Neural cell (in vitro differentiated cells): Measurements from ENCODE around the gene GBX2. TPM values are rescaled to one million over a fixed set of nuclear protein-coding genes. Genes with fewer than 3 reads are reported as not detected.

Experiments used
- H2AFZ ChIP-seq: fragments of 200-600, 300-800 bp; sonication (generic), shearing (Covaris generic); 2 replicates; pipeline ENCODE4 v1.6.0; 2014; ENCODE audit warnings: low read depth, mild to moderate bottlenecking, antibody characterized with exemption, low read length, moderate library complexity
- H3F3A ChIP-seq: fragments of 200-600 bp; shearing (Covaris generic); 2 replicates; pipeline ENCODE4 v1.6.1; 2016; ENCODE audit warnings: mild to moderate bottlenecking, moderate library complexity, mixed read lengths, antibody characterized with exemption, low read length; ENCODE audit not compliant: insufficient read depth, poor library complexity, severe bottlenecking
- H3K27ac ChIP-seq: fragments of 200-600, 300-800 bp; sonication (generic), shearing (Covaris generic); 2 replicates; pipeline ENCODE4 v1.5.1; 2014; ENCODE audit warnings: mild to moderate bottlenecking, low read length, moderate library complexity
- H3K27me3 ChIP-seq: fragments of 300-800, 200-600 bp; sonication (generic), shearing (Covaris generic); 2 replicates; pipeline ENCODE4 v1.6.0; 2014; ENCODE audit warnings: mild to moderate bottlenecking, low read depth, low read length, moderate library complexity; ENCODE audit not compliant: insufficient read depth
- H3K36me3 ChIP-seq: fragments of 300-800, 200-600 bp; sonication (generic), shearing (Covaris generic); 2 replicates; pipeline ENCODE4 v1.5.1; 2014; ENCODE audit warnings: mild to moderate bottlenecking, antibody characterized with exemption, low read length, moderate library complexity; ENCODE audit not compliant: insufficient read depth
- H3K4me2 ChIP-seq: fragments of 300-800, 200-600 bp; sonication (generic), shearing (Covaris generic); 2 replicates; pipeline ENCODE4 v1.6.0; 2014; ENCODE audit warnings: mild to moderate bottlenecking, low read length
- H3K4me3 ChIP-seq: fragments of 300-800, 200-600 bp; sonication (generic), shearing (Covaris generic); 2 replicates; pipeline ENCODE4 v1.5.1; 2014; ENCODE audit warnings: mild to moderate bottlenecking, low read length, moderate library complexity
- H3K79me2 ChIP-seq: fragments of 200-600 bp; shearing (Covaris generic); replicated peaks from 2 replicates; pipeline ENCODE4 v1.6.0; 2014; ENCODE audit warnings: mild to moderate bottlenecking, low read length, moderate library complexity; ENCODE audit not compliant: insufficient read depth
- H3K9ac ChIP-seq: fragments of 300-800, 200-600 bp; sonication (generic), shearing (Covaris generic); 2 replicates; pipeline ENCODE4 v1.6.1; 2016; ENCODE audit warnings: mild to moderate bottlenecking, low read length, mixed read lengths
- H3K9me2 ChIP-seq: fragments of 200-600 bp; shearing (Covaris generic); 2 replicates; pipeline ENCODE4 v1.6.1; 2016; ENCODE audit warnings: mild to moderate bottlenecking, low read length, mixed read lengths; ENCODE audit not compliant: insufficient read depth
- H3K9me3 ChIP-seq: fragments of 200-600, 300-800 bp; sonication (generic), shearing (Covaris generic); 2 replicates; pipeline ENCODE4 v1.6.1; 2016; ENCODE audit warnings: mild to moderate bottlenecking, mixed run types, low read length, moderate library complexity, mixed read lengths
- H4K20me1 ChIP-seq: fragments of 200-600 bp; shearing (Covaris generic); 2 replicates; pipeline ENCODE4 v1.6.1; 2016; ENCODE audit warnings: mild to moderate bottlenecking, mixed run types; ENCODE audit not compliant: insufficient read depth
- CTCF ChIP-seq: fragments of 450-650 bp; IDR thresholded peaks from 2 replicates; pipeline ENCODE4 v1.5.1; 2014; ENCODE audit warnings: antibody characterized with exemption, mild to moderate bottlenecking, moderate library complexity; ENCODE audit not compliant: poor library complexity, severe bottlenecking
- EP300 ChIP-seq: fragments of 450-650 bp; conservative IDR thresholded peaks from 2 replicates; pipeline ENCODE4 v1.6.1; 2014; ENCODE audit warnings: antibody characterized with exemption, mild to moderate bottlenecking, moderate library complexity; ENCODE audit not compliant: poor library complexity, severe bottlenecking
- EZH2 ChIP-seq: fragments of 200-600, 300-800 bp; shearing (Covaris generic), sonication (generic); IDR thresholded peaks from 2 replicates; pipeline ENCODE4 v1.6.1; 2014; ENCODE audit warnings: antibody characterized with exemption, low read length, borderline replicate concordance, mild to moderate bottlenecking; ENCODE audit not compliant: insufficient read depth, poor library complexity, severe bottlenecking
- MXI1 ChIP-seq: fragments of 450-650 bp; conservative IDR thresholded peaks from 2 replicates; pipeline ENCODE4 v1.6.1; 2014; ENCODE audit warnings: antibody characterized with exemption, mild to moderate bottlenecking; ENCODE audit not compliant: poor library complexity, severe bottlenecking
- POLR2AphosphoS5 ChIP-seq: IDR thresholded peaks from 2 replicates; pipeline ENCODE4 v1.6.1; 2012
- RAD21 ChIP-seq: fragments of 450-650 bp; conservative IDR thresholded peaks from 2 replicates; pipeline ENCODE4 v1.6.1; 2014; ENCODE audit warnings: antibody characterized with exemption, mild to moderate bottlenecking, moderate library complexity
- REST ChIP-seq: IDR thresholded peaks from 2 replicates; pipeline ENCODE4 v1.6.1; 2012; ENCODE audit warnings: borderline replicate concordance
- SMC3 ChIP-seq: fragments of 450-650 bp; conservative IDR thresholded peaks from 2 replicates; pipeline ENCODE4 v1.6.1; 2014; ENCODE audit warnings: antibody characterized with exemption, mild to moderate bottlenecking, moderate library complexity; ENCODE audit not compliant: poor library complexity
- TAF1 ChIP-seq: IDR thresholded peaks from 2 replicates; pipeline ENCODE4 v1.6.1; 2012; ENCODE audit warnings: low read depth
- polyA plus RNA-seq: library from polyadenylated mRNA; depleted of rRNA; stranded (reverse); fragments of >200 nt; gene quantifications from 2 replicates; pipeline ENCODE4 v1.2.3, GENCODE V29; 2014

Gene GBX2
- polyA plus RNA-seq, 1 donor from 2014 or later = 0.92 TPM

- Histone ChIP-seq H2AFZ (no peak overlapping the region), H3F3A (no peaks in the 10 kb centered on the region), H3K27me3 (peaks cover 98% of the 10 kb centered on the region), H3K4me3 (no peak overlapping the region), H3K79me2 (no peaks in the 10 kb centered on the region), H3K9ac (no peak overlapping the region), H3K4me2 (no peak overlapping the region), H3K27ac (no peak overlapping the region), H4K20me1 (no peaks in the 10 kb centered on the region), H3K9me3 (no peaks in the 10 kb centered on the region), H3K36me3 (no peaks in the 10 kb centered on the region), H3K9me2 (no peaks in the 10 kb centered on the region)
- no peak for TF ChIP-seq RAD21
- TF ChIP-seq EP300 = no peak
- TF ChIP-seq MXI1 = no peak
- TF ChIP-seq REST = no peak
Measured at GRCh38 chr2:236177604-236177966, 9.4 kb upstream of the GBX2 start.

- Histone ChIP-seq H3K9ac (no peak overlapping the region), H3K4me2 (no peak overlapping the region), H3K27ac (no peak overlapping the region), H2AFZ (no peak overlapping the region), H3K36me3 (no peaks in the 10 kb centered on the region), H3K4me3 (no peak overlapping the region), H3K79me2 (no peaks in the 10 kb centered on the region), H4K20me1 (no peaks in the 10 kb centered on the region), H3F3A (peaks cover 5% of the 10 kb centered on the region), H3K27me3 (peaks cover 98% of the 10 kb centered on the region), H3K9me2 (no peaks in the 10 kb centered on the region), H3K9me3 (no peaks in the 10 kb centered on the region)
- TF ChIP-seq SMC3 (no peak), RAD21 (no peak), REST (no peak), CTCF (no peak), POLR2AphosphoS5 (no peak), EP300 (no peak), EZH2 (no peak), MXI1 (no peak), TAF1 (no peak)
Measured at GRCh38 chr2:236176951-236177350, 8.8 kb upstream of the GBX2 start.
